HCT116 (cell line): ENCODE results near the gene ERC2.

Experiments used
- EGR1 ChIP-seq: IDR thresholded peaks from 2 replicates; pipeline ENCODE4 v1.6.1; 2012; ENCODE audit warnings: low read depth
- EZH2 ChIP-seq: fragments of 200-600 bp; sonication (generic); IDR thresholded peaks from 2 replicates; pipeline ENCODE4 v1.6.1; 2017; ENCODE audit warnings: antibody characterized with exemption, mixed run types
- EZH2phosphoT487 ChIP-seq: fragments of 200-600 bp; IDR thresholded peaks from 2 replicates; pipeline ENCODE4 v1.6.1; 2018; ENCODE audit warnings: antibody characterized with exemption, borderline replicate concordance
- FOSL1 ChIP-seq: IDR thresholded peaks from 2 replicates; pipeline ENCODE4 v1.6.1; 2012; ENCODE audit warnings: low read depth
- POLR2A ChIP-seq: IDR thresholded peaks from 2 replicates; pipeline ENCODE4 v1.7.0; 2011; ENCODE audit warnings: borderline replicate concordance; ENCODE audit not compliant: insufficient read depth, insufficient read length; ENCODE audit errors: extremely low read depth
- POLR2AphosphoS5 ChIP-seq: IDR thresholded peaks from 2 replicates; pipeline ENCODE4 v1.6.1; 2011; ENCODE audit warnings: mild to moderate bottlenecking, low read depth, low read length, moderate library complexity
- SIN3A ChIP-seq: IDR thresholded peaks from 2 replicates; pipeline ENCODE4 v1.6.1; 2012; ENCODE audit warnings: low read depth
- TCF7L2 ChIP-seq: IDR thresholded peaks from 2 replicates; pipeline ENCODE4 v1.7.0; 2011; ENCODE audit warnings: borderline replicate concordance, inconsistent platforms; ENCODE audit not compliant: insufficient read depth, insufficient read length; ENCODE audit errors: extremely low read depth
- ZNF274 ChIP-seq: fragments of 200-500 bp; sonication (Bioruptor generic); IDR thresholded peaks from 2 replicates; pipeline ENCODE4 v1.6.1; 2014; ENCODE audit warnings: mild to moderate bottlenecking, low read depth, low read length, inconsistent platforms
- TF ChIP-seq, protein P1 (sequence below), 3 experiments: fragments of 200-600 bp in 1 of 3; sonication (generic) in 1 of 3; IDR thresholded peaks in 2 of 3; conservative IDR thresholded peaks in 1 of 3; 2 replicates each; pipeline ENCODE4 v1.5.1; 2012 to 2017; ENCODE audit warnings: low read depth in 2 of 3, low read length in 2 of 3, antibody characterized with exemption in 1 of 3, borderline replicate concordance in 1 of 3, control low read depth in 1 of 3, mild to moderate bottlenecking in 1 of 3, mixed read lengths in 1 of 3, mixed run types in 1 of 3, moderate library complexity in 1 of 3; ENCODE audit not compliant: insufficient read depth in 1 of 3
- TF ChIP-seq, protein P2 (sequence below): IDR thresholded peaks from 2 replicates; pipeline ENCODE4 v1.6.1; 2012; ENCODE audit warnings: low read depth
- TF ChIP-seq, protein P3 (sequence below): IDR thresholded peaks from 2 replicates; pipeline ENCODE4 v1.6.1; 2012

DNA sequence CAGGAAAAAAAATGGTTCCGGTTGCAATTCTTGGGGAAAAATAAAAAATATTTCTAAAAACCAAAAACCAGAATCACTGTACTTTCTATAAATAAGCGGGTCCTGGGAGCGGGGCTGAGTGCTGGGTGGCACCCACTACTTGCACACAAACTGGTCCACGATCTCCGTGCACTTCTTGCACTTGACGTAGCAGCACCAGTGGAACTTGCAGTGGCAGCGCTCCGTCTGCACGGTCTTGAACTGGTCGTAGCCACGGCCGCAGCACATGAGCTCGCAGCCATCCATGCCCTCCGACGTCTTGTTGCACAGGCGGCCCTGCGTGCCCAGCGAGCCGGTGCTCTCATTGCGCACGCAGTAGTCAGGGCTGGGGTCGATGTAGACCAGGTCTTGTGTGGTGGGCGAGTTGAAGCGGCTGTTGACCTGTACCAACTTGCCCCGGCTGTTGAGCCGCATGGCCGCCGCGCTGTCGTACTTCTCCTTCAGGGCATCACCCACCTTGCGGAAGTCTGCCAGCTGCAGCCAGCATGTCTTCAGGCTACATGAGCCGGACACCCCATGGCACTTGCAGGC, 998.2 kb downstream of the ERC2 start:
- TF ChIP-seq ZNF274: no peak
- TF ChIP-seq, protein P1, sequence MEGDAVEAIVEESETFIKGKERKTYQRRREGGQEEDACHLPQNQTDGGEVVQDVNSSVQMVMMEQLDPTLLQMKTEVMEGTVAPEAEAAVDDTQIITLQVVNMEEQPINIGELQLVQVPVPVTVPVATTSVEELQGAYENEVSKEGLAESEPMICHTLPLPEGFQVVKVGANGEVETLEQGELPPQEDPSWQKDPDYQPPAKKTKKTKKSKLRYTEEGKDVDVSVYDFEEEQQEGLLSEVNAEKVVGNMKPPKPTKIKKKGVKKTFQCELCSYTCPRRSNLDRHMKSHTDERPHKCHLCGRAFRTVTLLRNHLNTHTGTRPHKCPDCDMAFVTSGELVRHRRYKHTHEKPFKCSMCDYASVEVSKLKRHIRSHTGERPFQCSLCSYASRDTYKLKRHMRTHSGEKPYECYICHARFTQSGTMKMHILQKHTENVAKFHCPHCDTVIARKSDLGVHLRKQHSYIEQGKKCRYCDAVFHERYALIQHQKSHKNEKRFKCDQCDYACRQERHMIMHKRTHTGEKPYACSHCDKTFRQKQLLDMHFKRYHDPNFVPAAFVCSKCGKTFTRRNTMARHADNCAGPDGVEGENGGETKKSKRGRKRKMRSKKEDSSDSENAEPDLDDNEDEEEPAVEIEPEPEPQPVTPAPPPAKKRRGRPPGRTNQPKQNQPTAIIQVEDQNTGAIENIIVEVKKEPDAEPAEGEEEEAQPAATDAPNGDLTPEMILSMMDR (IDR thresholded peaks at IDR 0.05 in 2 of 3, conservative IDR thresholded peaks at IDR 0.05 in 1 of 3; ENCODE audit: borderline replicate concordance in 1 of 3, insufficient read depth in 1 of 3, low read depth in 2 of 3, low read length in 2 of 3): no peak
- TF ChIP-seq POLR2AphosphoS5: no peak
- no peak for TF ChIP-seq POLR2A
- TF ChIP-seq EZH2: no peak
- TF ChIP-seq, protein P2, sequence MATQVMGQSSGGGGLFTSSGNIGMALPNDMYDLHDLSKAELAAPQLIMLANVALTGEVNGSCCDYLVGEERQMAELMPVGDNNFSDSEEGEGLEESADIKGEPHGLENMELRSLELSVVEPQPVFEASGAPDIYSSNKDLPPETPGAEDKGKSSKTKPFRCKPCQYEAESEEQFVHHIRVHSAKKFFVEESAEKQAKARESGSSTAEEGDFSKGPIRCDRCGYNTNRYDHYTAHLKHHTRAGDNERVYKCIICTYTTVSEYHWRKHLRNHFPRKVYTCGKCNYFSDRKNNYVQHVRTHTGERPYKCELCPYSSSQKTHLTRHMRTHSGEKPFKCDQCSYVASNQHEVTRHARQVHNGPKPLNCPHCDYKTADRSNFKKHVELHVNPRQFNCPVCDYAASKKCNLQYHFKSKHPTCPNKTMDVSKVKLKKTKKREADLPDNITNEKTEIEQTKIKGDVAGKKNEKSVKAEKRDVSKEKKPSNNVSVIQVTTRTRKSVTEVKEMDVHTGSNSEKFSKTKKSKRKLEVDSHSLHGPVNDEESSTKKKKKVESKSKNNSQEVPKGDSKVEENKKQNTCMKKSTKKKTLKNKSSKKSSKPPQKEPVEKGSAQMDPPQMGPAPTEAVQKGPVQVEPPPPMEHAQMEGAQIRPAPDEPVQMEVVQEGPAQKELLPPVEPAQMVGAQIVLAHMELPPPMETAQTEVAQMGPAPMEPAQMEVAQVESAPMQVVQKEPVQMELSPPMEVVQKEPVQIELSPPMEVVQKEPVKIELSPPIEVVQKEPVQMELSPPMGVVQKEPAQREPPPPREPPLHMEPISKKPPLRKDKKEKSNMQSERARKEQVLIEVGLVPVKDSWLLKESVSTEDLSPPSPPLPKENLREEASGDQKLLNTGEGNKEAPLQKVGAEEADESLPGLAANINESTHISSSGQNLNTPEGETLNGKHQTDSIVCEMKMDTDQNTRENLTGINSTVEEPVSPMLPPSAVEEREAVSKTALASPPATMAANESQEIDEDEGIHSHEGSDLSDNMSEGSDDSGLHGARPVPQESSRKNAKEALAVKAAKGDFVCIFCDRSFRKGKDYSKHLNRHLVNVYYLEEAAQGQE: no peak
- TF ChIP-seq, protein P3, sequence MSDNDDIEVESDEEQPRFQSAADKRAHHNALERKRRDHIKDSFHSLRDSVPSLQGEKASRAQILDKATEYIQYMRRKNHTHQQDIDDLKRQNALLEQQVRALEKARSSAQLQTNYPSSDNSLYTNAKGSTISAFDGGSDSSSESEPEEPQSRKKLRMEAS: no peak
- TF ChIP-seq TCF7L2: no peak
- no peak for TF ChIP-seq EZH2phosphoT487
- TF ChIP-seq FOSL1: no peak
- TF ChIP-seq SIN3A: no peak
- TF ChIP-seq EGR1: no peak
